Superior temporal gyrus (tissue), 1 donor: ENCODE results near the gene ZNF33B.
"Not testable (repeated sequence)": the region's sequence is repeated elsewhere in the genome, so short reads cannot be mapped to it uniquely, and the experiment has no call there.

Experiments used
- DNase-seq: peaks from one replicate; pipeline ENCODE4 v3.0.0-alpha.2; 2016; ENCODE audit errors: extremely low spot score

Gene ZNF33B

DNA sequence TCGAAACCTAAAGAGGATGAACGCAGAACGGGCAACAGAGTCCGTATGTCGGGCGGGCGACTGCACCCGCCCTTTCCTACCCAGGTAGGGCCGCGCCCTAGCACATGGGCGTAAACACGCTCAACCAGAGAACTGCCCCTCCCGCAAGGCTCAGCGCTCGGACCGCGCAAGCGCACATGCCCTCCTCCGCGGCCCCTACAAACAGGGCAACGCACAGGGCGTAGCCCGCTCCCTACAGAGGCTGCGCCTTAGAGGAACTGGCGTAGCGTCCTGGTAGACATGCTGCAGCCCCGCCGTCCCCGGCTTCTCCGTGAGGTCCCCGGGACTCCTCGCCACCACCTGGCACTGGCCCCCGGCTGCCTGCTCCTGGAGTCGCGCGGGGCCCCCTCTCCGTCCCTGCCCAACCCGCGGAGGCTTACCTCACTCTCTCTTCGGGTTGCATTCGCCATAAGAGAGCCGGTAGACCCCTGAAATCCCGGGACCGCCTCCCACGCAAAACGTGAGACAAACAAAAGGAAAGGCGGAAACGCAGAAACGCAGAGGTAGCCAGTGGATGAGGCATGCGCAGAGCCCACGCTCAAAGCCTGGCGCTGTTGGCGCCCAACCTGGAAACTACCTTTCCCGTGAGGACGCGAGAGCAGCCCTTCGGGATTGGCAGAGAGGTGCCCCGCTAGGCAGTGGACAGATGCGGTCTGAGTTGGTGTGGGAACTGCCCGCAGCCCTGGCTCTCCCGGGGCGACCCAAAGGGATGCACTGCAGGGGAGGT, at the start of gene ZNF33B:
ZNF33B (minus strand) TSS at position 516 of the 766 bp plus-strand sequence. CDS start 1,642 bp downstream, outside the sequence.
- peak; percentile 92 for DNase-seq

DNA sequence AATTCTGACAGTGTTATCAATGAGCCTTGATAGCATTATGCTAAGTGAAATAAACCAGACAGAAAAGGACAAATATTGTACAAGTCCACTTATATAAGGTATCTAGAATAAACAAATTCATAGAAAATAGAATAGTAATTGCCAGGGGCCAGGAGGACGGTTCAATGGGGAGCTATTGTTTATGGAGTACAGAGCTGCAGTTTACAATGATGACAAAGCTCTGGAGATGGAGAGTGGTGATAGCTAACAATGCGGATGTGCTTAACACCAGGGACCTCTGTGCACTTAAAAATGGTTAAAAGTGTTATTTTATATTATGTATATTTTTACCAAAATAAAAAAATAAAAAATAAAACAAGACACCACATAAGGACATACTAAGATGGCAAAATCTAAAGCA, 46.1 kb upstream of the ZNF33B start:
- DNase-seq: no peak

DNA sequence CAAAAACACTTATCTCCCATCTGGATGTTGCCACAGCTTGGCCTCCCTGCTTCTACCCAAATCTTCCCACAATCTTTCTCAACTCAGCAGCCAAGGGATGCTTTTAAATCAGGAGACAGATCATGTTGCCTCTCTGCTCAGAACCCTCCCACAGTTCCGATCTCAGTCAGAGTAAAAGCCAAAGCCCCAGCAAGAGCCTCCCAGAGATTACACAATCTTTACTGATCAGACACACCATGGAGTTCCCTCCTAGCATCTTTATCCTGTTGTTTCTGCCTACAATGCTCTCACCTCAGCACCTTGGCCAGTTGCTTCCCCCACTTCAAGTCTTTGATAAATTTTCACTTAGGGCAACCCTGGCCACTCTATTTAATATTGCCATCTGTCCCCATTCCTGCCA, 41.9 kb upstream of the ZNF33B start:
- DNase-seq: no peak

DNA sequence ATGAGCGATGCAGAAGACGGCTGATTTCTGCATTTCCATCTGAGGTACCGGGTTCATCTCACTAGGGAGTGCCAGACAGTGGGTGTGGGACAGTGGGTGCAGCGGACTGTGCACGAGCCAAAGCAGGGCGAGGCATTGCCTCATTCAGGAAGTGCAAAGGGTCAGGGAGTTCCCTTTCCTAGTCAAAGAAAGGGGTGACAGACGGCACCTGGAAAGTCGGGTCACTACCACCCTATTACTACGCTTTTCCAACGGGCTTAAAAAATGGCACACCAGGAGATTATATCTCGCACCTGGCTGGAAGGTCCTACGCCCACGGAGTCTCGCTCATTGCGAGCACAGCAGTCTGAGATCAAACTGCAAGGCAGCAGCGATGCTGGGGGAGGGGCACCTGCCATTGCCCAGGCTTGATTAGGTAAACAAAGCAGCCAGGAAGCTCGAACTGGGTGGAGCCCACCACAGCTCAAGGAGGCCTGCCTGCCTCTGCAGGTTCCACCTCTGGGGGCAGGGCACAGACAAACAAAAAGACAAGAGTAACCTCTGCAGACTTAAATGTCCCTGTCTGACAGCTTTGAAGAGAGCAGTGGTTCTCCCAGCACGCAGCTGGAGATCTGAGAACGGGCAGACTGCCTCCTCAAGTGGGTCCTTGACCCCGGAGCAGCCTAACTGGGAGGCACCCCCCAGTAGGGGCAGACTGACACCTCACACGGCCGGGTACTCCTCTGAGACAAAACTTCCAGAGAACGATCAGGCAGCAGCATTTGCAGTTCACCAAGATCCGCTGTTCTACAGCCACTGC, 27.0 kb upstream of the ZNF33B start:
- not testable (repeated sequence) for DNase-seq

DNA sequence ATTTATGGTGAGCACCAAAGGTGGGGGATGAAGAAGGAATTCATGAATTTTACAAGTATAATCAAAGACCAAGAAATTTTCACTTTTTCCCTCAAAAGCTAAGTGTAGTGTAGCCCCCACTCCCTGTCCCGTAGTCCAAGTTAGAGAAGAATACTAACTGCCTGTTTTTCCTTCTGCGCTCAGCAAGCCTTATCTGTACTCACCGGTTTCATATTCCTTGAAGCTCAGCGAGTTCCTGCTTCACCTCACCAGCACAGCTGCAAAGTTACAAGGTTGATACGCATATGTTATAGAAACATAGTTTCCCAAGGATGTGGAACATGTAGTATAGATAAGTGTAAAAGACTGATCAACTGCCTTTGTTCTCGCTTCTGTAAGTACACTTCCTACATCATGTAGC, 16.0 kb upstream of the ZNF33B start:
- no peak for DNase-seq

DNA sequence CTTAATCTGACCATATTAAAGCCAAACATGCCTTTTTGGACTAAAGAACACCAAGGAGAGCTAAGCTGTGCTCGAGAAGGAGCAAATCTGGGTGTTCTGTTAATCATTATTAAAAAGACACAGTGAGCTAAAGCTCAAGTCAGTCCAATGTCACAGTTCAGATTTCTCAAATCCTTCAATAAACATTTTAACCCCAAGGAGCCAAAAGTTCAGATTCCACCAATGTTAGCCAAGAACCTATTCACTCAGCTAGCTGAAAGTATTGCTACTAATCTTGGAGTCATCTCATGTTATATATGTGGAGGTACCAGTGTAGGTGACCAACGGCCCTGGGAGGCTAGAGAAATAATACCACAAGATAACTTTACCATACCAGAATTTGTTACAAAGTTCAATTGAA, 14.5 kb upstream of the ZNF33B start:
- no peak for DNase-seq

DNA sequence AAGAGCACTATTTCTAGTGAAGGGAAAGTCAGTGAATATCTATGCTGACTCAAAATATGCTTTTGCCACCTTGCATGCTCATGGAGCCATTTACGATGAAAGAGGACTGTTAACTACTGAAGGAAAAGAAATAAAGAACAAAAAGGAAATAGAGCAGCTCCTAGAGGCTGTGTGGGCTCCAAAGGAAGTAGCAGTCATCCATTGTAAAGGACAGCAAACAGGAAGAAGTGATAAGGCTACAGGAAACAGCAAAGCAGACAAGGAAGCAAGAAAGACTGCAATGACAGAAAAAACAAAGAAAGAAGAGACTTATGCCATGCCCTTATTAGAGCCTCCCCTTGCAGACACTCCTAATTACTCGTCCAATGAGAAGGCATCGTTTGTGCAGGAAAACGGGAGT, 12.0 kb upstream of the ZNF33B start:
- DNase-seq: no peak

DNA sequence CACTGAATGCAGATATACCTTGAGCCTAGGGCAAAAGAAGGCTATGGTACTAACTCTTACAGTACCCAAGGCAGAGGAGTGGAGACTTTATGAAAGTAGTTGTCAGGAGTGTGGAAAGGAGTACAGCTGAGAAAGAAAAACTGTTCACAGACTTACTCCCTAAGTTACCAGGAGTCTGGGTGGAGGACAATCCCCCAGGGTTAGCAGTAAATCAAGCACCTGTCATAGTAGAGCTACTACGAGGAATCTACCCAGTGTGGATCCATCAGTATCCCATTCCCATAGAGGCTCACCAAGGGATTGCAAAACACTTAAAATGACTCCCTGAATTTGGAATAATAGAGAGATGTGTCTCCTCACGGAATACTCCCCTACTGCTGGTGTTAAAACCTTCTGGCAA, 10.1 kb upstream of the ZNF33B start:
- DNase-seq: no peak

DNA sequence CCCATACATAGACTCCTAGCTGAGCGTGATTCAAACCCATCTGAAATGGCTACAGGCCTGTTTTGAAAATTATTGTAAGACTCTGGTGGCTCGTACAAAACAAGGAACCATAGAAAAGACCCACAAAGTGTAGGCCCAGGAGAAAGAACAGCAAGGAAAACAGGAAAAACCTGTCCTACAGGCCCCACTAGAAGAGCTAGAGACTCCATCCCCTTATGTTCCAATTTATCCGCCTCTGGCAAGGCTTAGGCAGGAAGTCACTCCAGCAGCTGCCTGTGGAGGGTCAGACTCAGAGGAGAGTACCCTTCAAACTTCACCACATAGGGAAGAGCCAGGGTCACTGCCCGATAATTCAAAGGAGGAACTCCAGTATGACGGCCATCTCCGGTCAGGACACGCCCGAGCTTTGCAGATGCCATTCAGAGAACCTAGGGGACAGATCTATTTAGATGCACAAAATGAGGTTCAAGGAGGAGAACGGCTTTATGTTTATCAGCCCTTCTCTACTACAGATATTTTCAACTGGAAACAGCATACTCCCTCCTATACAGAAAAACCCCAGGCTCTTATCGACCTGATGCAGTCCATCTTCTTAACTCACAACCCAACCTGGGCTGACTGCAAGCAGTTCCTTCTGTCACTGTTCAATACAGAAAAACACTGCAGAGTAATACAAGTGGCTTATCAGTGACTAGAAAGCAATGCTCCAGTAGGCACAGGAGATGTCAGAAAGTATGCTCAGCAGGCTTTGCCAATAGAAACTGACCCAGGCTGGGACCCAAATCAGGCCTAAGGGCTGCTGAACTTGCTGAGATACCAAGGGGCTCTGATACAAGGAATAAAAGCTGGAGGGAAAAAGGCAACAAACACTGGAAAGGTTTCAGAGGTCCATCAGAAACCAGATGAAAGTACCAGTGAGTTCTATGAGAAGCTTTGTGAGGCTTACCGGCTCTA, 8.6 kb upstream of the ZNF33B start:
- no peak for DNase-seq

DNA sequence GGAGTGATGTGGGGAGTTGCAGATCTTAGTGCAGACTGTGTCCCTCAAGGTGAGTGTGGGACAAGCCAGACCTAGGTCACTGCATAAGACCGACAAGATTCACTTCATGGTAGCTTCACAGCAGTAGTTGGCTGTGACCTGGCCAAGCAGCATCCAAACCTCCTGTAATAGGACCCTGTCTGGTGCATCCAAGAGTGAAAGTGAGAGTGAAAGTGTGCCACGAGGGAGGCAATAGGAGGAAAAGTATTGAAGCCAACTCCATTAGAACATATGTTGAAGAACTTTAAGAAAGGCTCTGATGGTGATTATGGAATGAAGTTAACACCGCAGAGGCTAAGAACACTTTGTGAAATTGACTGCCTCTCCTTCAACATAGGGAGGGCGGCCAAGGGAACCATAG, 7.8 kb upstream of the ZNF33B start:
- DNase-seq: no peak

DNA sequence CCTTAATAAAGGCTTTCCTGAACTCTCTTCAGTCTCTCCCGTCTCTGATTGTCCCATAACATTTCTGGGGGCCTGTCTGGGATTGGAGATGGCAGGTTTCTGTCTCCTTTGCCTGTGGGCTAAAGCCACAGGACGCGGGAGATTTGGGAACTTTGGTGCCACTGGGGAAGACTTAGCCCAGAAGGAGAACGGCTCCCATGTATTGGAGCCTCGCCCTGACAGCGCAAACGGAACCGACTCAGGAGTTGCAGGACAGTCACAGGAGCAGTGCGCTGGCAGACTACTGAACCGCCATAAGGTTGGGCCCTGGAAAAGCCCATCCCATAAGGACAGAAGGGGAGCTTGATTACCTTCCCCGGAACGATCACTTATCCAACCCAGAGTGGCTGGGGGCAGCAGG, 7.1 kb upstream of the ZNF33B start:
- no peak for DNase-seq

DNA sequence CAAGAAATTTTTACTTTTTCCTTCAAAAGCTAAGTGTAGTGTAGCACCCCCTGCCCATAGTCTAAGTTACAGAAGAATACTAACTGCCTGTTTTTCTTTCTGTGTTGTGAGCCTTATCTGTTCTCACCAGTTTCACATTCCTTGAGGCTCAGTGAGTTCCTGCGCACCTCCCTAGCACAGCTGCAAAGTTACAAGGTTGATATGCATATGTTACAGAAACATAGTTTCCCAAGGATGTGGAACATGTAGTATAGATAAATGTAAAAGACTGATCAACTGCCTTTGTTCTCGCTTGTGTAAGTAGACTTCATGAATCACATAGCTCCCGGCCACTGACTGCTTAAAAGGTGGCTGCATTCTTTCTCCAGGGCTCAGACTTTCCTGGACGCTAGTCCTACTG, 6.7 kb upstream of the ZNF33B start:
- no peak for DNase-seq

DNA sequence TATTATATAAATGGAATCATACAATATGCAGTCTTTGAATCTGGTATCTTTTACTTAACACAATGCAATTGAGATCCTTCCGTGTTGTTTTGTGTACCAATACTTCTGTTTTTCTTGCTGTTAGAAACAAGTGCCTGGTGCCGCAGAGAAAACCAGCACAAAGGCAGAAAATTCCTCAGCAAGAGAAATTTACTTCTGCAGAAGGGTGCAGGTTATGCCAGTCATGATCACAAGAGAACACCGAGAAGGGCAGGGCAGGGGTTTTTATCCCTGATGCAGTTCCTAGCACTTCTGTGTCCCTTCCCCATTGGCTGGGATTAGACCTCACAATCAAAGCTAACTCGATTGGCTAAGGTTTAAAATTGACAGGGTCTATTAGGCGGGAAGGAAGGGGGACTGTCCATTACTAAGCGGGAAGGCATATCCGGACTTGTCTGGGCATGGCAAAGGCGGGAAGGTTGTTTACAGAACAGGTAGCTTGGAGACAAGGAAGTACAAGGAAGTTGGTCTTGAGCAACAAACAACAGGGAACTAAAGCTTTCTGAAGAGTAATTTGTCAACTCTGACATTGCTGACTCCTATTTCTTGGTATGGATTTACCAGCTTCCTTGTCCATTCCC, 2.4 kb upstream of the ZNF33B start:
- no peak for DNase-seq

DNA sequence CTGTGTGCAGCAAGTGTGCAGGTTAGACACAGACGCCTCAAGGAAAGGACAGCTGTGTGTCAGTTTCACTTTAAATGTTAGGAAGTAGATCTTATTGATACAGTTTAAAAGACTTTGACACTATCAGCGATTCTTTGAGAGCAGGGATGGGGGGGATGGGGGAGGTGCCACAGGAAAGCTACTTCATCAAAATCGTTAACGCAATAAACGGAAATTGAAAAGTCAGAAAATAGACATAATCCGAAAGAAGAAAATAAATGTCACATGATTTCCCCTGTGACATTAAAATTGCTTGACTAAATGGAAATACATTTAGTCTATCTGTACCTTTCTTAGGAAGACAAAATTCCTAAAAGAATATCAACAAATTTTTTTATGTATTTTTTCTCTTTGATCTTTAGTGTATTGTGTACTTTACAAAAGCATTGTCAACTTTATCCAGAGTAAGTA, 476 bp upstream of the ZNF33B start:
- no peak for DNase-seq

DNA sequence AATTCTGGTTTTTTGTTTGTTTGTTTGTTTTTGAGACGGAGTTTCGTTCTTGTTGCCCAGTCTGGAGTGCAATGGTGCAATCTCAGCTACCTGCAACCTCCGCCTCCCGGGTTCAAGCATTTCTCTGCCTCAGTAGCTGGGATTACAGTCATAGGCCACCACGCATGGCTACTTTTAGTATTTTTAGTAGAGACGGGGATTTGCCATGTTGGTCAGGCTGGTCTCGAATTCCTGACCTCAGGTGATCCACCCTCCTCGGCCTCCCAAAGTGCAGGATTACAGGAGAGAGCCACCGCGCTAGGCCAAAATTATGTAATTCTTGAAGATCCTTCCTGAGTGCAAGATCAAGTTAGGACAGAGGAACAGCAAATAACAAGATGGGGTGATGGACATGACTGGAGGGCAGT, 719 bp downstream of the ZNF33B start:
- DNase-seq: no peak

DNA sequence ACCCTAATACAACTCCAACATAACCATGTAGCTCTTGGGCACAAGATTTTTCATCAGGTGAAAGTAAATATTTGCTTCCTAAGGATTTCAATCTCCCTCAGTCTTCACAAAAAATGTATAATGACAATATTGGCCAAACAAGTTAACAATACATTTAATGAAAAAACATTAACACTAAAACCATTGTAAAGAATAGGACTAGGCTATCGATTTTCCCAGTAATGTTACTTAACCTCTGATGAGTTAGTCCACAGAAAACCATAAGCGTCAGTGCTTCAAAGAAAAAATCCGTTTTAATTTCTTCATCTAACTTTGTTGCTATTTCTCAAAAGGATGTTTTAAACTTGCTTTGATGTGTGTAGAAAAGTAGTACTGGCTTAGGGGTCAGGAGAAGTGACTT, 1.2 kb downstream of the ZNF33B start:
- peak; percentile 28 for DNase-seq

DNA sequence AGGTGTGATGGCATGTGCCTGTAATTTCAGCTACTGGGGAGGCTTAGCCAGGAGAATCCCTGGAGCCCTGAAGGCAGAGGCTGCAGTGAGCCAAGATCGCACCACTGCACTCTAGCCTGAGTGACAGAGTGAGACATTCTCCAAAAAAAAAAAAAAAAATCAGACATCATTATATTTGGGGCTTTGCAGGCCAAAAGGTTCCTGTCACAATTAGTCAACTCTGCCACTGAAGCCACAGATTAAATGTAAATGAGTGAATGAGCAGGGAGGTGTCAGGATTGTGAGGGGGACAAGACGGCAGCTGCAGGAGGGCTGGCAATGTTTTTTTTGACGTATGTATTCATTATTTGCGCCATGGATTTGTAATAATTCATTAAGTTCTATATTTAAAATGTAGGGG, 3.3 kb downstream of the ZNF33B start:
- no peak for DNase-seq

DNA sequence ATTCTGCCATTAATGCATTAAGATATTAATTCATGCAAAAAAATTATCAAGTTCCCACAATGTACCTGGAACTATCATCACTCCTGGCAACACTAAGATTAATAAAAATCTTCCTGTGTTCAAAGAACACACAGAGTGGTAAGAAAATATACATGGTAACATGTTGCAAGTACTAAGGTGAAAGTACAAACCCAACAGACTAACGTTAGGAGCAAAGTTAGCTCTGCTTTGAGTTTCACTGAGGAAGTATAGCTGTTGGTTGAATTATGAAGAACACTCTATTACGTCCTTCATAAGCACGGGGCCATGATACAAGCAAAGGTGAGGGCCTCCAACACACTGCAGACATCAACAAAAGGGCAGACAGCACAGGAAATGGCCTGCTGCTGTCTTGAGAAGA, 5.8 kb downstream of the ZNF33B start:
- DNase-seq: no peak

DNA sequence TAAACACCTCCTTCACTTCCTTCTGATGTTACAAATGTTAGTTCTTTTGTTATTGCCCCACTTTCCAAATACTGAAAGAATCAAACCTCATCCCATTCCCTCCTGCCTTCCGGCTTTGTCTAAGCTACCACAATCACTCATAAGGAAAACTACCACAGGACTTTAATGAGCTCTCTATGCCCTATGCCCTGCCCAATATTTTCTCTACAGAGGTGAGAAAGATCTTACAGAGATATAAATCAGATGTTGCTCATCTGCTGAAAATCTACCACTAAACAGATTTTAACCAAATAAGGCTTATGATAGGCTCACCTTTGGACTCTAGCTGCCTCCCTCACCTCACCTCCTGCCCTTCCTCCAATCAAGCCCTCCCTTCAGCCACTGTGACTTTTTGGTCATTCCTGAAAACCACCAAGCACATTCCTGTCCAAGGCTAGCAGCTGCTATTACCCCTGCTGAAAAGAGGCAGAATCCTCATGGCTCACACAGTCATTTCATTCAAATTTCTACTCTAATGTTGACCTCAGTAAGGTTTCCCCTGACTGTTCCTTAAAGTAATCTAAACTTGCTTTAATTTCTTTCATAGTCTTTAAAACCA, 7.7 kb downstream of the ZNF33B start:
- no peak for DNase-seq

DNA sequence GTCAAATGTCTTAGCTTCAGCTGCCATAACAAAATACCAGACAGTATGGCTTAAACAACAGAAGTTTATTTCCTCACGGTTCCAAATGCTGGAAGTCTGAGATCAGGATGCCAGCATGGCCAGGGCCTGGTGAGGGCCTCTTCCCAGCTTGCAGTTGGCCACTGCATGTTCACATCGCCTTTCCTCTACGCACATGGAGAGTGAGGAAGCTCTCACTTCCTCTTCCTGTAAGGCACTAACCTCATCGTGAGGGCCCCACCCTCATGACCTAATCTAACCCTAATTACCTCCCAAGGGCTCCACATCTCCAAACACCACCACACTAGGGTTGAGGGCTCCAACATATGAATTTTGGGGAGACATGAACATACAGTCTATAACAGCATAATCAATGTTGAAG, 14.4 kb downstream of the ZNF33B start:
- DNase-seq: no peak

DNA sequence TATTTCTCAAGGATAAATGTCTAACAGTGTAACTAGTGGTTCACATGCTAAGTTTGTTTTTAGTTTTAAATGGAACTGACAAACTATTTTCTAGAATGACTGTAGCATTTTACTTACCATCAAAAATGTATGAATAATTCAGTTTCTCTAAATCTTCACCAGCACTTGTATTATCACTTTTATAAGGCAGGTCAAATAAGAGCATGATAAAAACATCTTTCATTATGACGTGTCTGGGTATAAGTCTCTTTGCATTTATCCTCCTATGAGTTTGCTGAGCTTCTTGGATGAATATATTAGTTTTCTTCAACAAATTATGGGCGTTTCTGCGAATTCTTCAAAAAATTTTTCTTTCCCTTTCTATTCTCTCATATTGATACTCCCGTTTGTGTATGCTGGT, 19.9 kb downstream of the ZNF33B start:
- DNase-seq: no peak
